ENCODE data around the gene PPP1R13B.

PPP1R13B gene

DNA sequence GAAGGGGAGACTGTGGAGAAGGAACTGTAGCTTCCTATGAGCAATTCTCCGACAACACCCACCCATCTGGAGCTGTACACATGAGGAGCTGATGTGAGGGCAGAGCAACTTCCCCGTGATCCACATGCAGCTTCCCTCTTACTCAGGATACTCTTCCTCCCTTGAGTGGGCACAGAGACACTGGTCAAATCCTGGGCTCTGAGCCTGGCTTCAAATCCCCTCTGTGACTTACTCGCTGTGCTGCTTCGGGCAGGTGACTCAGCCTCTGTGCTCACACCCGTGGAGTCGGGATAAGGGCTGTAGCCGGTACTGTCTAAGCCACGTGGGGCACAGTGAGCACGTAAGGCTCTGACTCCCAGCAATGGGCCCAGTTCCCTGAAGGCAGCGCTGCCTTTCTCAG lies 100.7 kb downstream of the PPP1R13B start:
- Histone ChIP-seq H3K9me3 (ENCODE audit: control insufficient read depth in 1 of 2, low read length in 2 of 2) (no peaks in the 10 kb centered on the region), H3K4me3 (ENCODE audit: low read depth in 1 of 2, low read length in 2 of 2) (no peak overlapping the region), H3K9ac (ENCODE audit: low read depth in 1 of 2, low read length in 2 of 2) (no peak overlapping the region), H3K27ac (ENCODE audit: low read depth, low read length) (no peak overlapping the region), H3K4me1 (ENCODE audit: control insufficient read depth in 1 of 2, insufficient read depth in 2 of 2, low read length in 2 of 2) (peaks cover 6 to 7% of the 10 kb centered on the region in 2 donors), H3K27me3 (ENCODE audit: control insufficient read depth in 1 of 2, insufficient read depth in 2 of 2, low read length in 2 of 2) (no peaks in the 10 kb centered on the region), H3K36me3 (ENCODE audit: control insufficient read depth in 1 of 2, insufficient read depth in 2 of 2, low read length in 2 of 2) (peaks cover 8 to 63% of the 10 kb centered on the region in 2 donors)

DNA sequence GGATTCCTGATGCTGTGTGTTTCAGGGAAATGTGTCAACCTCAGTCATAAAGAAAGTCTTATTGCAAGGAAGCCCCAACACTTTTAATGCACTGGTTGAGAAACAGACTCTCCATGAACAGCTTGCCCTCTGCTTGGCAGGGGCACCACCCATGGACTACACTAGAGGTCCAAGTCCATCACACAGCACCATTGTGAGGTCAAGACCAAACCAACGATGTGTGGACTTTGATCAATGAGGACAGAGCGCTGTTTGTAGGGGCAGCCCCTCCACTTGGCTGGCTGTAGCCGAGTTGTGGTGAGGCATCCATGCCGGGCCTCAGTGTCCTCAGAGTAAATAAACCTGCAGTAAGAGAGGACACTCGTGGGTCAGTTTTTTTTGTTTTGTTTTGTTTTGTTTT lies 102.0 kb downstream of the PPP1R13B start:
- Histone ChIP-seq H3K9ac (ENCODE audit: low read depth in 1 of 2, low read length in 2 of 2) (no peak overlapping the region), H3K4me1 (ENCODE audit: control insufficient read depth in 1 of 2, insufficient read depth in 2 of 2, low read length in 2 of 2) (peaks cover 6 to 7% of the 10 kb centered on the region in 2 donors), H3K4me3 (ENCODE audit: low read depth in 1 of 2, low read length in 2 of 2) (no peak overlapping the region), H3K27me3 (ENCODE audit: control insufficient read depth in 1 of 2, insufficient read depth in 2 of 2, low read length in 2 of 2) (no peaks in the 10 kb centered on the region), H3K9me3 (ENCODE audit: control insufficient read depth in 1 of 2, low read length in 2 of 2) (no peaks in the 10 kb centered on the region), H3K27ac (ENCODE audit: low read depth, low read length) (no peak overlapping the region), H3K36me3 (ENCODE audit: control insufficient read depth in 1 of 2, insufficient read depth in 2 of 2, low read length in 2 of 2) (peaks cover 13 to 73% of the 10 kb centered on the region in 2 donors)

DNA sequence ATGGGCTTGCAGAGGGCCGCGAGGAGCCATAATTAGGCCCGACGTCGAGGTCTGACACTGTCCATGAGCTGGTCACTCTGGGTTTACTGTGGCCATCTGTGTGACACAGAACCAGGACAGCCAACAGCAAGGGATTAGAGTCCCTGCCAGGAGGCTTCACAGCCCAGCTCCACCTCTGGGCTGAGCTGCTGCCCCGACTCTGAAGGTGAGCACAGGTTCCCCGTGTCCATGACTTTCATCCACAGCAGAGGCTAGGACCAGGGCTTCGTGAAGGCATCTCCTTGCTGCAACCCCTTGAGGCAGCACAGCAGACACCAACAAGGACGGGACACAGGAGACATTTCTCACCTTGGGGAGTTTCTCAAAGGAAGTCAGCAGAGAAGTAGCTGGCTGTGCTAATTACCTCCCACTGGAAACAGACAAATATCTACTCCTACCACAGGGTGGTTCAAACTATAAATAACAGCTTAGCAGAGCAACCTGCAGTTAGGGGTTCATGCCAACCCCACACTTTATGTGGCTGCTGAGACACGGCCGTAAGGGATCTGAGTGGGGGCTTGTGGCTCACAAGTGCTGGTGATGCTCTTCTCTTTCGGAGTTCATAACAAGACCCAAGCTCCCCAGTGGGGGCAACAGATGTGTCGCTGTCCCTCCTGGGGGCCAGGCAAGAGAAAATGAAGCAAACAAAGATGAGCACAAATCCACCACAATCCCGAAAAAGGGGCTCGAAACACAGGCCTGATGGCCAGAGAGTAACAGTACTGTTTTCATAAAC lies 102.6 kb downstream of the PPP1R13B start:
- H3K4me1 ChIP-seq (ENCODE audit: control insufficient read depth in 1 of 2, insufficient read depth in 2 of 2, low read length in 2 of 2), result peaks cover 6 to 7% of the 10 kb centered on the region in 2 donors
- no peak overlapping the region for H3K27ac ChIP-seq (ENCODE audit: low read depth, low read length)
- peaks cover 13 to 74% of the 10 kb centered on the region in 2 donors for H3K36me3 ChIP-seq (ENCODE audit: control insufficient read depth in 1 of 2, insufficient read depth in 2 of 2, low read length in 2 of 2)
- H3K9ac ChIP-seq (ENCODE audit: low read depth in 1 of 2, low read length in 2 of 2), result no peak overlapping the region
- no peaks in the 10 kb centered on the region for H3K27me3 ChIP-seq (ENCODE audit: control insufficient read depth in 1 of 2, insufficient read depth in 2 of 2, low read length in 2 of 2)
- no peaks in the 10 kb centered on the region for H3K9me3 ChIP-seq (ENCODE audit: control insufficient read depth in 1 of 2, low read length in 2 of 2)
- no peak overlapping the region for H3K4me3 ChIP-seq (ENCODE audit: low read depth in 1 of 2, low read length in 2 of 2)

DNA sequence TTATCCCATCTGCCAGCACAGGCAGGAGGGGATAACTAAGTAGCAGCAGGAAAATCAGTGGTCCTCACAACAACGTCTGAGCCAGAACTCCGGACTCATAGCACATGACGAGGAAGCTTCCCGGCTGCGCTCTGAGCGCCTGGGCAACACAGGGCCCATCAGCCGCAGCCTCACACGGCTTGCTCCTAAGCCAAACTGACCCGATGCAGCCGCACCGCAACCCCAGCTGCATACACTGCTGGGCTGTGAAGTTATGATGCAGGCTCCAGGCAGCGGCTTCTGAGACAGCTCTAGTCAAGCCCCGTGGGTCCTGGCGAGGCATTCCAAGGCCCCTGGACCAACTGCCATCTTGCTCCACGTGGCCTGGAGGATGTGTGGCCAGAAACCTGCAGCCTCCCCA lies 103.7 kb downstream of the PPP1R13B start:
- H3K9me3 ChIP-seq (ENCODE audit: control insufficient read depth in 1 of 2, low read length in 2 of 2), result no peaks in the 10 kb centered on the region
- no peak overlapping the region for H3K9ac ChIP-seq (ENCODE audit: low read depth in 1 of 2, low read length in 2 of 2)
- H3K27ac ChIP-seq (ENCODE audit: low read depth, low read length), result no peak overlapping the region
- H3K4me3 ChIP-seq (ENCODE audit: low read depth in 1 of 2, low read length in 2 of 2), result no peak overlapping the region
- no peaks in the 10 kb centered on the region for H3K27me3 ChIP-seq (ENCODE audit: control insufficient read depth in 1 of 2, insufficient read depth in 2 of 2, low read length in 2 of 2)
- H3K4me1 ChIP-seq (ENCODE audit: control insufficient read depth in 1 of 2, insufficient read depth in 2 of 2, low read length in 2 of 2), result peaks cover 6 to 7% of the 10 kb centered on the region in 2 donors
- peaks cover 13 to 77% of the 10 kb centered on the region in 2 donors for H3K36me3 ChIP-seq (ENCODE audit: control insufficient read depth in 1 of 2, insufficient read depth in 2 of 2, low read length in 2 of 2)

DNA sequence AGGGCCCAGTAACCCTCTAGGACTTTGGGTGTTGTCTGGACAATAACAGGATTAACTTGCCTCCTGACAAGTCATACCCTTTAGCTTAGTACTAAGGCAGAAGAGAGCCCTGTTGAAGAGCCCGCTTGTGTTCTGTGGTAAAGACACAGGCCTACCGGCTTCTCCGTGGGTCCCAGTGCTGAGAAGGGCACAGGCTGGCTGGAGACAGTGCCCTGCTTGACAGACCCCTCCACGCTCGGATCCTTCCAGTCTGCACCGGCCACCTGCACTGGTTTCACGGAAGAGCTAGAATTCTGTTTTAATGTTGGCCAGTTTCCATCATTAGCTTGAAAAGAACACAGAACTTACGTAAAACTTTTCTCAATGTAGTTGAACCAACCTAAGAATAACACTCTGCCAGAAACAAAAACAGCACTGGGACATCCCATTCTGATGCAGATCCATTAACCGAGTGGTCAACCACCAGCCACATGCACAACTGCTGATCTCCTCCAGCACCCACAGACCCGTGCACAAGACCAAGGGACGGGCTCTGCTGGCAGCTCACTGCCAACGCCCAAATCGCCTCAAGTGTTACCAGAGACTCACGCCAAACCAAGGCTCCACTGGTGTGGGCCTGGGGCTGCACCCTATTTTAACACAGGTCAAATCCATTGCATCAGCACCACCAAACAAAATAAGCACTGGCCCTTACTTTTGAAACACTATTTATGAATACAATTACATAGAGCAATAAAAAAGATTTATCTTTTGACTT lies 104.7 kb downstream of the PPP1R13B start:
- H3K36me3 ChIP-seq (ENCODE audit: control insufficient read depth in 1 of 2, insufficient read depth in 2 of 2, low read length in 2 of 2), result peaks cover 23 to 78% of the 10 kb centered on the region in 2 donors
- H3K27me3 ChIP-seq (ENCODE audit: control insufficient read depth in 1 of 2, insufficient read depth in 2 of 2, low read length in 2 of 2), result no peaks in the 10 kb centered on the region
- no peak overlapping the region for H3K9ac ChIP-seq (ENCODE audit: low read depth in 1 of 2, low read length in 2 of 2)
- no peak overlapping the region for H3K4me3 ChIP-seq (ENCODE audit: low read depth in 1 of 2, low read length in 2 of 2)
- no peak overlapping the region for H3K27ac ChIP-seq (ENCODE audit: low read depth, low read length)
- peaks cover 6 to 7% of the 10 kb centered on the region in 2 donors for H3K4me1 ChIP-seq (ENCODE audit: control insufficient read depth in 1 of 2, insufficient read depth in 2 of 2, low read length in 2 of 2)
- no peaks in the 10 kb centered on the region for H3K9me3 ChIP-seq (ENCODE audit: control insufficient read depth in 1 of 2, low read length in 2 of 2)

DNA sequence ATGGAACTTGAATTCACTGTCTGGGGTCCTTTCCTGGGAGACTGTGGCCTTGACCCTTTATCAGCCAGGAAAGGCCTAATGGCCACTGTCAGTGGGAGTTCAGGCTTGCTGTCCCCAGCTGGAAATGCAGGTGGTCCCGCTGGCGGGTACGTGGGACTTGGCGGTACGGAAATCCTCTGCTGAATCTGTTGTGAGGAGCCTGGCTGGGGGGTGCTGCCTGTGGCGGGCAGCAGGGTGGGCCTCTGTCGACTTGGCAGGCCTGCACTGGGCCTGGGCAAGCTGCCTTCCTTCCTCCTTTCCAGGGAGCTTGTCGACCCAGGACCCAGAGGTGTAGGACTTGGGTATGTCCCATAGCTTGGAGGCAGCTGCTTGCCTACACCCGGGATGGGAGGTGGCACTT lies 105.5 kb downstream of the PPP1R13B start:
- Histone ChIP-seq H3K27ac (ENCODE audit: low read depth, low read length) (no peak overlapping the region), H3K4me3 (ENCODE audit: low read depth in 1 of 2, low read length in 2 of 2) (no peak overlapping the region), H3K9ac (ENCODE audit: low read depth in 1 of 2, low read length in 2 of 2) (no peak overlapping the region), H3K27me3 (ENCODE audit: control insufficient read depth in 1 of 2, insufficient read depth in 2 of 2, low read length in 2 of 2) (no peaks in the 10 kb centered on the region), H3K36me3 (ENCODE audit: control insufficient read depth in 1 of 2, insufficient read depth in 2 of 2, low read length in 2 of 2) (peaks cover 25 to 80% of the 10 kb centered on the region in 2 donors), H3K9me3 (ENCODE audit: control insufficient read depth in 1 of 2, low read length in 2 of 2) (no peaks in the 10 kb centered on the region), H3K4me1 (ENCODE audit: control insufficient read depth in 1 of 2, insufficient read depth in 2 of 2, low read length in 2 of 2) (peaks cover 6 to 7% of the 10 kb centered on the region in 2 donors)

DNA sequence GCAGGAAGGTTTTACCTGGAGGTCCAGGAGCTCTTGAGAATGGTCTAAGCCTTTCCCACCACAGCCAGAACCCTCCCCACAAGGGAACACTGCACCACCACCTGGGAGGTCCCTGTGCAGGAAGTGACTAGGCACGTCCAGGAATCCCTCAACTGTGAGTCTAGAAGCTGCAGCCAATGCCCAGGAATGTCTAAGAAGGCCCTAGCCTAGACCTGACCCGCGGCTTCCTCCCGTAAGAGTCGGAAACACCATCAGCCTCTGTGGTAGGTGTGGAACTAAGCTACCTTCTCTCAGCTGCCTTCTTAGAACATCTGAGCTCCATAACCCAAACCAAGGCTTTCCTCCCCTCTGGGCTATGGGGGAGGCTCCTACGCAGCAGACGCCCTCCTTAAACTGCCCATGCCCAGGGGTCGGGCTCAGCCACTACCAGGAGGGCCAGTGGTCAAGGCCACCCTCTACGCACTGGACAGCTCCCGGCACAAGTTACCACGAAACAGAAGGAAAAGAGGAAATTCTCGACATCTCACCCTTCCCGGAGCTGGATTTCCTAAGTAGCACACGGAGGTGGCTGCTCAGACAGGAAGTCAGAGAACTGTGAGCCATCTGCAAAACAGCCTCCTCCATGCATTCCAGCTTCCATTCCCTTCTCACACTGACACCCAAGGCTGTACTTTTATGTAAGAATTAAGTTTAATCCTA lies 106.2 kb downstream of the PPP1R13B start:
- no peak overlapping the region for H3K27ac ChIP-seq (ENCODE audit: low read depth, low read length)
- no peak overlapping the region for H3K9ac ChIP-seq (ENCODE audit: low read depth in 1 of 2, low read length in 2 of 2)
- no peak overlapping the region for H3K4me3 ChIP-seq (ENCODE audit: low read depth in 1 of 2, low read length in 2 of 2)
- peaks cover 6 to 7% of the 10 kb centered on the region in 2 donors for H3K4me1 ChIP-seq (ENCODE audit: control insufficient read depth in 1 of 2, insufficient read depth in 2 of 2, low read length in 2 of 2)
- H3K27me3 ChIP-seq (ENCODE audit: control insufficient read depth in 1 of 2, insufficient read depth in 2 of 2, low read length in 2 of 2), result no peaks in the 10 kb centered on the region
- H3K36me3 ChIP-seq (ENCODE audit: control insufficient read depth in 1 of 2, insufficient read depth in 2 of 2, low read length in 2 of 2), result peaks cover 18 to 78% of the 10 kb centered on the region in 2 donors
- no peaks in the 10 kb centered on the region for H3K9me3 ChIP-seq (ENCODE audit: control insufficient read depth in 1 of 2, low read length in 2 of 2)

DNA sequence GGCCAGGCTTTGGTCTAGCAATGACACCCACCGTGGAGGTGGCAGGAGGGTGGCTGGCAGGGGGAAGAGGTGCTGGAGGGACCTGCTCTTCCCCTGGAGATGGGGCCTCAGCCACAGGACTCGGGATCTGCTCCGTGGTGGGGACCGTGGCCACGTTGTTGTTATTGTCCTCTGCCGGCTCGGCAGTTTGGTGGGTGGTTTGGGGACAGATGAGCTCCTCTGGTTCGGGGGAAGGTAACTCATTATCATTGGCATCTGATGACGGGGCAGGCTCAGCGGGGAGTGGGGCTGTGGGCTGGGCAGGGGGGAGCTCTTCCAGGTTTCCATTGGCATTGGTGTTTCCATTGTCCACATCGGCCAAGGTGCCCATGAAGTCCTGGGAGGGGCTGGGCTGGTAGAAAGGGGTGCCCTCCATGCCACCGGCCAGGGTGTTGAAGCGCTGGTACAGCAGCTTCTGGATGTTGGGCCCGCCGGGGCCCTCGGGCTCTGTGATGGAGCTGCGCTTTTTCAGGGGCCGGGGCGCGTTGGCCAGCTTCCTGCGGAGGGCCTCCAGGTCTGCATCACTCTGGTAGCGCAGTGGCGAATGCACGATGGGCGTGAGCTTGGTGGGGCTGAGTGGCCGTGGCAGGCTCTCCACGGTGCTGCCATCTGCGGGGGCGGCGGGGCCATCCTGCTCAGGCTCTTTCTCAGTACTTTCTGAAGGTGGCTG lies 107.4 kb downstream of the PPP1R13B start:
- Histone ChIP-seq H3K27ac (ENCODE audit: low read depth, low read length) (no peak overlapping the region), H3K9ac (ENCODE audit: low read depth in 1 of 2, low read length in 2 of 2) (no peak overlapping the region), H3K9me3 (ENCODE audit: control insufficient read depth in 1 of 2, low read length in 2 of 2) (no peaks in the 10 kb centered on the region), H3K4me1 (ENCODE audit: control insufficient read depth in 1 of 2, insufficient read depth in 2 of 2, low read length in 2 of 2) (peaks cover 2 to 6% of the 10 kb centered on the region in 2 donors), H3K27me3 (ENCODE audit: control insufficient read depth in 1 of 2, insufficient read depth in 2 of 2, low read length in 2 of 2) (no peaks in the 10 kb centered on the region), H3K36me3 (ENCODE audit: control insufficient read depth in 1 of 2, insufficient read depth in 2 of 2, low read length in 2 of 2) (peaks cover 21 to 85% of the 10 kb centered on the region in 2 donors), H3K4me3 (ENCODE audit: low read depth in 1 of 2, low read length in 2 of 2) (no peak overlapping the region)

DNA sequence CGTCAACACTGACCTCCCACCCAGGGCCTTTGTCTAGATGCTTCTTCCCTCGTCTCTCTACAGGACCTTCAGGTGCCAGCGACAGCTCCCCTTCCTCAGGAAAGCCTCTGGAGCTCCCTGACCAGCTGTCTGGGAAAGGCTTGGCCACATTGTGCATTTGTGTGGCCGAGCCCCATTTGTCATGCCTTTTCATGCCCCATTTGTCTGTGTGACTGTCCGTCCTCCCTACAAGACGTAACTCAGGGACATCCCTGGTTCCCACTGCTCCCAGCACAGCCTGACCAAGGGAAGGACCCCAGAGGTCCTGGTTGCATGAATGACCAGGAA lies 107.9 kb downstream of the PPP1R13B start:
- Histone ChIP-seq H3K4me3 (ENCODE audit: low read depth in 1 of 2, low read length in 2 of 2) (no peak overlapping the region), H3K36me3 (ENCODE audit: control insufficient read depth in 1 of 2, insufficient read depth in 2 of 2, low read length in 2 of 2) (peaks cover 24 to 83% of the 10 kb centered on the region in 2 donors), H3K9me3 (ENCODE audit: control insufficient read depth in 1 of 2, low read length in 2 of 2) (no peaks in the 10 kb centered on the region), H3K4me1 (ENCODE audit: control insufficient read depth in 1 of 2, insufficient read depth in 2 of 2, low read length in 2 of 2) (peaks cover 0 to 6% of the 10 kb centered on the region in 2 donors), H3K9ac (ENCODE audit: low read depth in 1 of 2, low read length in 2 of 2) (no peak overlapping the region), H3K27me3 (ENCODE audit: control insufficient read depth in 1 of 2, insufficient read depth in 2 of 2, low read length in 2 of 2) (no peaks in the 10 kb centered on the region), H3K27ac (ENCODE audit: low read depth, low read length) (no peak overlapping the region)
